HG02970 (cell line): ENCODE measurements around the gene TCF19.

Experiments used
- ATAC-seq: cut with Tn5 transposase; IDR thresholded peaks from one replicate; pipeline ENCODE4 v1.9.1; 2021; ENCODE audit warnings: mild to moderate bottlenecking, moderate library complexity, moderate number of reproducible peaks; ENCODE audit not compliant: unreplicated experiment, low FRiP score

Gene TCF19

DNA sequence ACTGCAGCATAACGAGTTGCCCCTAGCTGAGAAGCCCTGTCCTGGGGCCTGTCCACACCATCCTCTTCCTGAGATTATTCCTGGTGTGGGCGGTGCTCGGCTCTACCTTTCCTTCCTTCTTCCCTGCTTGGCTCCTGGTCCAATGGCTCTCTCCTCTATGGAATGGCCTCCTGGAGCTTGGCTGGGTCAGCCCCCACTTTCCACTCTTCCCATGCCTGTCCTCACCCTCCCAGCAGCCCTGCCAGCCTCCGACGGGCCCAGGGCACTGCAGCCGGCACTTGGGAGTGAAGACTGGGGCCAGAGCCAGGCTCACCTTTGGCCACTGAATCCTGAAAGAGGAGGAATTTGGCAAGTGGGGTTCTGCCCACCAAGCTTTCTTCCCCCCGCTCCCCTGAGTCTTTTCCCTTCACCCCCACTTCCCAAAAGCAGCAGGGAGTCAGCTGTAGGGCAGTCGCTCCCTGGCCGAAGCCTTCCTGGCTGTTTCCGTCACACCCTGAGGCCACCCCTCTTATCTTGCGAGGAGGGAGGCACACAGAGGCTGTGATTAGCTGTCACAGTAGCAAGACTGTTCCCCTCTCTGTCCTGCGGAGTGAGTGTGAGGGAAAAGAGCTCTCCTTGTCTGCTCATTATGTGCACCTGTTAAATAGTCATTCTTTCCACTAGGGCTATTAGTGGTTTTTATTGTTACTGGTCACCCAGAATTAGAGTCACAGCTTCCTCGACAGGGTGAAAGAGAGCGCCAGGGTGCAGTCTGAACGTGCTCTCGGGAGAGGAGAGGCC lies 31.8 kb upstream of the TCF19 start:
- ATAC-seq, result no peak

DNA sequence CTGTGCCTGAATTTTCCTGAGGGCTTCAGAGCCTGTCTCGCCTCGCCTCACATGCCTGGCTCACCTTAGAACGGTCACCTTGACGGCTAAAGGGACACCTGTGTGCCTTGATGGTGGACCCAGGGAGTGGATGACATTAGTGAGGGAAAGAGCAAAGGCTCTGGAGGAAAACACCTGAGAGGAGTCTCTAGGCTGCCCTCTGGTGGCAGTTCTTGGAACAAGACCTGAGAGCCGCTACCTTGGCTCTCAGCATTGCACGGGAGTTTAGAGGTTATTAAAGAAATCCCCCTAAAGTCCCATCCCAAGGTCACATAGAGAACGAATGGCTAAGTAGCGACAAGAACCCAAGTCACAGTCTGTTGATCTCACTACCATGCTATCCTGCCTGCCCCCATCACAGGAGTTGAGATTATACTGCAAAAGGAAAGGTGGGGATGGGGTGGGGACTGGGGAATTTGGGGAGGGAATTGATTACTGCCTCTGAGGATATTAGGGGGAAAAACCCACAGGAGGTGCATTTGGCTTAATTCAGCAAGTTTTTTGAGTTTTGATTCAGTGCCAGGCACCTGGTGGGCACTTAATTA lies 30.2 kb upstream of the TCF19 start:
- ATAC-seq, result no peak

DNA sequence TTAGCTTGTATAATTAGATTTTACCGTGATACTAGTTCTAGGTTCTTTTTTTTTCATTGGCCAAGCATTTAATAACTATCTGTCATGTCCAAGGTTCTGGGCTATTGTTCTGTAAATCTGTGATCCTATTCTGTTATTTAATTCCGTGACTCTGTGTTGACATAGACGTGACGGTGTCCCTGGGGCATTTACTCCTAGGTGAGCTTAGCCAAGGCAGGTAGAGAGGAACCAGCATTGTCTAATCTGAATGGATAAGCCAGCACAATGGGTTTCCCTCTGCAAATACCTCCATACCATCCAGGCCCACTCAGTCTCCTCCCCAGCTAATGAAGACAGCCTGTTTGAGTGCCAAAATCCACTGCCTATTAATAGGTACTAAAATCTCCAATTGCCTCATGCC lies 29.3 kb upstream of the TCF19 start:
- ATAC-seq, result no peak

DNA sequence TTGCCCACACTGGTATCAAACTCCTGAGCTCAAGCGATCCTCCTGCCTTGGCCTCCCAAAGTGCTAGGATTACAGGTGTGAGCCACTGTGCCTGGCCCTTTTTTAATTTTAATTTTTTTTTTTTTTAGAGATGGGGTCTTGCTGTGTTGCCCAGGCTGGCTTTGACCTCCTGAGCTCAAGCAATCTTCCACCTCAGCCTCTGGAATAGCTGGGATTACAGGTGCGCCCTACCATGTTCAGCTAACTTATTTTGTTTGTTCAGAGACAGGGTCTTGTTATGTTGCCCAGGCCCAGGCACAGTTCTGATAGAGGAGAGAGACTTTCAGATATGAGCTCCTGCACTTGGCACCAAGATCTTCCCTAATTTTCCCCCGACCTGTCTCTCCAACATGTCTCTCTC lies 27.6 kb upstream of the TCF19 start:
- no peak for ATAC-seq

DNA sequence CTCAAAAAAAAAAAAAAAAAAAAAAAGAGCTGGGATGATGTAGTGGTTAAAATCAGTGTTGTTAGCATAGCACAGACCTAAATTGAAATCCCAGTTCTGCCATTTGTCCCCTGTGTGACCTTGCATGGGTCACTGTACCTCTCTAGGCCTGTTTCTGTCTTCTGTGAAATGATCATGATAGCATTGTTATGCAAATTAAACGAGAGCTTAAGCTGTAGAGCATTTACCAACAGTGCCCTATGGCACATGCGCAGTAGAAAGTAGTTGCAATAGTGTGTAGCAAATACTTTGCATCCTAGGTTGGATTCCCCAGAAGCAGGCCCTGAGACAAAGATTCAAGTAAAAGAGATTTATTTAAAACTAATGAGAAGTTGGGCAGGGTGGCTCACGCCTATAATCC lies 26.8 kb upstream of the TCF19 start:
- ATAC-seq, result no peak

DNA sequence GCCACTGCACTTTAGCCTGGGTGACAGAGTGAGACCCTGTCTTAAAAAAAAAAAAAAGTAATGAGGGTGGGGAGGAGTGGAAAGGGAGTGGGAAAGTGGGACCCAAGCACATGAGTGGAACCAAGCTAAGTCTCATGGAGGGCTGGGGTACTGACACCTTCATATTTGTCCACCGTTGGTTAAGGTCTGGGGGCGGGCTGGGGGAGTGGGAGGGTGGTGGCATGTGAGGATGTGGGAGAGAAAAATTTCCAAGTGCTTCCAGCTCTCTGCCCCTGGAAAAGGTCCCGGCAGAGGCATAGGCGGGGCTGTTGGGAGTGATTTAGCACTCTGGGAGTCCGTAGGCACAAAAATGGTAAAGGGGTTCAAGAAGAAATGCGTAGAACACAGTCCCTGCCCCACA lies 25.6 kb upstream of the TCF19 start:
- no peak for ATAC-seq

DNA sequence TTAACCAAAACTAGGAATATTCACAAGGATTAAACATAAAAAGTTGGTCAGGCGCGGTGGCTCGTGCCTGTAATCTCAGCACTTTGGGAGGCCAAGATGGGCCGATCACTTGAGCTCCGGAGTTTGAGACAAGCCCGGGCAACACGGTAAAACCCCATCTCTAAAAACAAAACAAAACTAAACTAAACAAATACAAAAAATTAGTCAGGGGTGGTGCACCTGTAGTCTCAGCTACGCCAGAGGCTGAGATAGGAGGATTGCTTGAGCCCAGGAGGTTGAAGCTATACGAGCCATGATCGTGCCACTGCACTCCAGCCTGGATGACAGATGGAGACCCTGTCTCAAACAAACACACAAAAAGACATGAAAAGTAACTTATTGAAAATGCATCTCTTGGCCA lies 22.7 kb upstream of the TCF19 start:
- no peak for ATAC-seq

DNA sequence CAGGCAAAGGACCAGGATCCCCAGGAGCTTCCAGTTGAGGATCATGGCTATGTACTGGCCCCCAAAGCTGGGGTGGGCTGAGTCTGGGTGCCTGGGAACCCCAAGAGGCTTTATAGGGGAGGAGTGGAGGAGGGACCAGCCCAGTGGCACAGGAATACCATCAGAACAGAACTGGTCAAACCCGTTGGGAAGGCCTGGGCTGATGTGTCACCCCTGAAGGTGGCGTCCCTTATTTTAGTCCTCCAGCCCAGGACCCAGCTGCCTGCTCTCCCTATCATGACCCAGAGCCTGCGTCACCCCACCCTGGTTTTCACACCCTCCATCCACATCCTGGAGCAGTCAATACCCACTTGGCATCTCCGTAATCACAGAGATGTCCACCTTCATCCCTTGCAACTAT lies 19.4 kb upstream of the TCF19 start, which contains the start of gene PSORS1C2:
TSS of gene PSORS1C2 (minus strand) at position 85 of the 400 bp plus-strand sequence. CDS start at position 45, 40 bp downstream.
- no peak for ATAC-seq

DNA sequence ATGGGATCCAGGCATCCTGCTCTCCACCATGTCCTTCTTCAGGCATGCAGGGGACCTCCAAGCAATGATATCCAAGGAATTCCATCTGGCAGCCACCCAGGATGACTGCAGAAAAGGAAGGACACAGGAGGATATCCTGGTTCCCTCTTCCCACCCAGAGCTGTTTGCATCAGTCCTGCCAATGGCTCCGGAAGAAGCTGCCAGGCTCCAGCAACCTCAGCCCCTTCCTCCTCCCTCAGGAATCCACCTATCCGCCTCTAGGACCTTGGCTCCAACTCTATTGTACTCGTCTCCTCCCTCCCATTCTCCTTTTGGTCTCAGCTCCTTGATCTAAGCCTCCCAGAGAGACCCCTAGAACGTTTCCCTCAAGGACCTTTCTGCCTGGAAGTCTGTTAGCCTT lies 18.8 kb upstream of the TCF19 start:
- ATAC-seq, result no peak

DNA sequence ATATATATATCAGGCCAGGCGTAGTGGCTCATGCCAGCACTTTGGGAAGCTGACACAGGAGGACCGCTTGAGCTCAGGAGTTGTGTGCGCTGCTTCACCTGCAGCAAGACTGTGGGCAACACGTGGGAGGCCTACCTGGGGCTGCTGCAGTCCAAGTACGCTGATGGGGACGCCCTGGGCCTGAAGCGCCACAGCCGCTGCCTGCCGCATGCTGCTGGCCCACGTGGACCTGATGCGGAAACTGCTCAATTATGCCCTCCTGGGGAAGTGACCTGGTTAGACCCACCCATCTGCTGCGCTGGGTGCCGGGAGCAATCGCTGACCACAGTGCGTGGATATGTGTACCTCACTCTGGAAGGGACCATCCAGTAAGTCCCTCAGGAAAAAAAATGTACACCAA lies 17.7 kb upstream of the TCF19 start:
- no peak for ATAC-seq

DNA sequence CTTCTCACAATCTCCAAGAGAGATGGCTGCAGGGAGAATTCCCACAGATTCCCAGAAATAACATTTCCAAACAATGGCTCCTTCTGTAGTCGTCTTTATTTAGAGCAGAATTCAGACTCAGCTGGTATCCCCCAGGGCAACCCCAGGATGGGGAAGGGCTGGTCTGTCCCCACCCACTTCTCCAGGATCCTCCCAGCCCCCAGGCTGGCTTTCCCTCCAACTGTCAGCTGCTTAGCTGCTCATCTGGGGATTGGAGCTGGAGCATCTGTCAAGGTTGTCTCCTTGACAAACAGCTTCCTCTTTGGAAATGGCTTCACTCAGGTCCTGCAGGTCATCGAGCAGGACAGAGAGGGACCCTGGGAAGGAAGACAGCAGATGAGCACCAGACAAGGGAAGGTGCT lies 16.0 kb upstream of the TCF19 start:
- no peak for ATAC-seq

DNA sequence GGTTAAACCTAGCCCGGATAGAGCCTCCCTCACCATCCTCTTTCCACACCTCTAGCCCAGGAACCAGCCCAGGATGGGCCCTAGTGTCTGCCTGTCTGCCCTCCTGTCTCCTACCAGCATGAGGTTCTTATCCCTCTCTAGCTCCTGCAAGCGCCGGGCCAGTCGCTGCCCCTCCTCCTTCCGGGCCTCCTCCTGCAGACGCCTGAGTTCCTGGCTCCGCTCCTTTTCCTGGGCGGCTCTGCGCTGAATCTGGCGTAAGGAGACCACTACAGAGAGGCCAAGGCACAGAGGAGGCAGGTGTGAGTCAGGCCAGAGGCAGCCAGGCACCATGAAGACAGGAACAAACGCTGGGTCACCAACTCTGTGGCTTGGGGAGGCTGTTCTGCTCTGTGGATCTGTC lies 15.2 kb upstream of the TCF19 start:
- ATAC-seq, result no peak

DNA sequence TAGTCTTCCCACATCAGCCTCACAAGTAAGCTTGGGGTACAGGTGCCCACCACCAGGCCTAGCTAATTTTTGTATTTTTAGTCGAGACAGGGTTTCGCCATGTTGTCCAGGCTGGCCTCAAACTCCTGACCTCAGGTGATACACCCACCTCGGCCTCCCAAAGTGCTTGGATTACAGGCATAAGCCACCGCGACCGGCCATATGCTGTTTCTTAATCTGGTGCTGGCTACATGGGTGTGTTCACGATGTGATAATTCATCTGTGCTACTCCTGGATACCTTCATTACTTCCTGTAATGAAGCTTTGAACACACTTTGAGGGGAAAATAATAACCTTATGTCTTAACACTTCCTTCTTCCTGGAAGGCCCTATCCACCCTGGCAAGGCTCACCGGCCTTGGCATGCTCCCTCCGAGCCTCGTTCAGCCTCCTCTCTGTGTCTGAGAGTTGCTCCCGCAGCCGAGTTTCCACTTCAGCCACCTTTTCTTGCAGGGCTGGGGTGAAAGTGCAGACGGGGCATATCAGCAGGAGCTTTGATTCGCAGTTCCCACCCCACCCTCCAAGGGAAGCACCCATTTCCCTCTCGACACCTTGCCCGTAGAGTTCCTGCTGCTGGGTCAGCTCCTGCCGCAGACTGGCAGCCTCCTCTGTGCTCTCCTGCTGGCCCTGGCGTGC lies 14.0 kb upstream of the TCF19 start:
- no peak for ATAC-seq

DNA sequence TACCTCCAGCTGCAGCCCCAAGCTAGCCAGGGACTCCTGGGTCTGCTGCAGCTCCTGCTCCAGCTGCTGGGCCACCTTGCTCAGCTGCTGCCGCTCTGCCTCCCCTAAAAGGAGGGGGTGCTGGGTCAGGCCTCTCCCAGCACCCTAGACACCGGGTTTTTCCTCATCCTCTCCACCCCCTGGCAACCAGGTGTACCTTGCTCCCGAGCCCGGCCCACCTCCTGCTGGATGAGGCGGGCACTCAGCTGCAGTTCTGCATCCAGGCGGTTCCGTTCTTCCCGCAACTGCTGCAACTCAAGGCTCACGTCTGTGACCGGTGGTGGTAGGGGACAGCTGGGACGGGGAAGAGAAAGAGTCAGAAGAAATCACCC lies 13.4 kb upstream of the TCF19 start:
- ATAC-seq, result no peak

DNA sequence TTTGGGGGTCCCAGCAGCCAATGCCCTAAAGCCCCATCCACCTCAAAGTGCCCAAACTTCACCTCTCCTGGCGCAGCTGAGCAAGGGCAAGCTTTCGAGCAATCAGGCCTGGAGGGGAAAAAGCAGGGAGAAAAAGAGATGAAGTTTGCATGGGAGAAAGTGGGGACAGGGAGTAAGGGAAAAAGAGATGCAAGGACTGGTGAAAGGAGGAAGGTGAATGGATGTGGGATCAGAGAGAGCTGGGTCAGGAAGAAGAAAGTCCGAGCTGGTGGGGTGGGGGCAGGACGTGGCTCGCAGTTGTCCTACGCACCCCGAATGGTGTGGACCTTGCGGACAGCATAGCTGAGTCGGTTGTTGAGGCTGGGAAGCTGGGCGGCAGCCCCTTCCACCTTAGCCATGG lies 13.0 kb upstream of the TCF19 start:
- ATAC-seq, result no peak

DNA sequence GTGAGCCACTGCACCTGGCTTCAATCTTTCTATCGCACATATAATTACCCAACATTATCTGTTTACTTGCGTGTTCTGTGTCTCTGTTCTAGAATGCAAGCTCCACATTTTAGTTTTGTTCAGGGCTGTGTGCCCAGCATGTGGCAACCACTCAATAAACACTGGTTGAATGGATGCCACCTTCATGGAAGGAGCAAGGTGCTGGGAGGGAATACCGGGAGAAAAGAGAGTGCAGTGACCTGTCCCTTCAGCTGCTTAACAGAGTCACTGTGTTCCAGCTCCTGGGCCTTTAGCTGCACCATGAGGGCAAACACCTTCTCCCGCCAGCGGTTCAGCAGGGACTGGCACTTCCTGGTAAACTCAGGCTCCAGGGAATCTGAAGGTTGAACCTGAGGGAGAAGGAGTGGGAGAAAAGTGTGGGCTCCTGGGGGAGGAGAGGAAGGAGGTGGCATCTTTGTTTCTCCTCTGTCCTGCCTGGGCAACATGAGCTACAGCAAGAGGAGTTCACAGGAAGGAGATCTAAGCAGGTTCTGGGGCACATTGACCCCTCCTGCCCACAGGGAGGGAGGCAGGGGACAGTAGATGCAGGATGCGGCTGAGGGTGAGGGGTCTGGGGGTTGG lies 8.5 kb upstream of the TCF19 start:
- no peak for ATAC-seq

DNA sequence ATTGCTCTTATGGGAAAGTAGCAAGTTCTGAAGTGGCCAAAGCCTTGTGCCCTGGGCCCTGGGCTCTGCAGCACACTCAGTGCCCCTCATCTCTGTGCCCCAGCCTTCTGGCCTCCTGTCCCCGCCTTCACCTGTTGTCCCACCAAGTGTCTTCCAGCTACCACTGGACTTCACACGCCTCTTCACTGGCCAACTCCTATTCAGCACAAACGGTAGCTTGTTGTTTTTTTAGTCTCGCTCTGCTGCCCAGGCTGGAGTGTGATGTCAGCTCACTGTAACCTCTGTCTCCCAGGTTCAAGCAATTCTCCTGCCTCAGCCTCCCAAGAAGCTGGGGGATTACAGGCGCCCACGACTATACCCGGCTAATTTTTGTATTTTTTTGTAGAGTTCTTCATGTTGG lies 5.6 kb upstream of the TCF19 start:
- no peak for ATAC-seq

DNA sequence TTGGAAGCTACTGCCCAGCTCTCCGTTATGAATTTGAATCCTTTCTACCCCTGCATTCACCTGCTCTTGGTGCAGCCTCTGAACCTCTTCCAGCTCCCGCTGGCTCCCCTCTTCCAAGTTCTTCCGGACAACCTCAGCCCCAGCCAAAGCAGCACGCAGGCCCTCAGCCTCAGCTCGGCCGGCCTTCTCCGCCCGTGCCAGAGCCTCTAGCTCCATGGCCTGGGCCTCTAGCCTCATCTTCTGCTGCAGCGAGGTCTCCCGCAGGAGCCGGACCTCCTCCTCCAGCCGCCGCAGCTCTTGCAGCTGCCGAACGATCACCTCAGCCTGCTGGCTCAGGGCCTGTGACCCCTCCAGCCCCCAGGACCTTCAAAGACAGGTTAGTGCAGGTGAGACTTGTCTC lies 4.0 kb upstream of the TCF19 start:
- no peak for ATAC-seq

DNA sequence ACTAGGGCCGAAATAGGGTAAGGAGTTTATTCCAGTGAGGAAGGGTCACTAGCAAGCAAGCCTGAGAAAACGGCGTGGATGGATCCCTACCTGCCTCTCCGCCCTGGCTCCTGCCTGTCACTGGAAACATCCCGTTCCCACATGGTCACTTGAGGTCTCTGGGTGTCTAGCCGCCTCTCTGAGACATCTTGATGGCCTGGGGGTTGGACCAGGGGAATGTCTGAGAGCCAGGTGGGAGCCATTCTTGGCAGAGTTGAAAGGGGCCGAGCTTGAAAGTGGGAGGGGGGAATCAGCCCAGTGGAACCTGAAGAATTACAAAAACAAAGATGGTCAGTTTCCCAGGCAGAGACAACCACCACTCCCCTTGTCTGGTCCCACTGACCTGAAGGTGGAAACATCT lies 1.7 kb upstream of the TCF19 start:
- ATAC-seq, result no peak

DNA sequence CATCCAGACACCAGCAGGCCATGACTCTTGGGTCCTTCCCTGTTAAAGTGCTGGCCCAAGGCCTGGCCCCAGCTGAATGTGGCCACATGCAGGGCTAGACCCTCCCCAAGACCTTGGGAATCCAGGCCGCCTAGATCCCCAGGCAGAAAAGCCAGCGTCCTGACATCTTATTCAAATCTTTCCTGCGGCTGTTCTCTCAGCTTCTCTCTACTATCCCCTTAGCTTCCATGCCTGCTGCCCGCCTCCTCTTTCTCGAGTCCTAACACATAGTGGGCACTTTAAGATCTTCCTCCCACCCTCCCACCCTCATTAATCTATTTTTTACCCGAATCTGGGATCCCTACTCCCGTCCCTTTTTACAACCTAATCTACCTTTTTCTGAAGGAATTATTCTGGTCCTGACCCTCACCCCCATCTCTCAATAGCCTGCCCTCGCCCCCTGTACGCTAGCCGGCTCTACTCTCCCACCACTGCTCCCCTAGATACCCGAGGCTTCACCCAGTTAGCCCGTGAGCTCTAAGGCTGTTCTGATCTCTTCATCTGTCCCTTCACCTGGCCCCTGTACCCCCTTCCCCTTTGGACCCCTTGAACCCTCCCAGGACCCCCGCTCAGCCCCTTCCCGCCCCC lies 763 bp upstream of the TCF19 start, which contains the start of gene CCHCR1:
TSS of gene CCHCR1 (minus strand) at position 290 of the 627 bp plus-strand sequence. CDS start at position 88, 202 bp downstream.
- ATAC-seq, result no peak
